Loucy (cell line): ENCODE data around the gene CACNA1C.

ENCODE experiments used
- H2AFZ ChIP-seq: fragments of 200-600 bp; sonication (generic); 2 replicates; pipeline ENCODE4 v1.6.0; 2016; ENCODE audit warnings: antibody characterized with exemption, mild to moderate bottlenecking, low read length, moderate library complexity
- H3F3A ChIP-seq: fragments of 200-600 bp; 2 replicates; pipeline ENCODE4 v1.6.0; 2016; ENCODE audit warnings: antibody characterized with exemption, low read depth, mild to moderate bottlenecking
- H3K27me3 ChIP-seq: fragments of 200-600 bp; sonication (generic); 2 replicates; pipeline ENCODE4 v1.6.1; 2014; ENCODE audit warnings: low read length, mild to moderate bottlenecking; ENCODE audit not compliant: insufficient read depth, poor library complexity, severe bottlenecking
- H3K36me3 ChIP-seq: fragments of 200-600 bp; sonication (generic); 2 replicates; pipeline ENCODE4 v1.6.1; 2016; ENCODE audit warnings: low read length; ENCODE audit not compliant: insufficient read depth
- H3K4me1 ChIP-seq: fragments of 200-600 bp; sonication (generic); 2 replicates; pipeline ENCODE4 v1.5.1; 2014; ENCODE audit warnings: low read length, mild to moderate bottlenecking; ENCODE audit not compliant: insufficient read depth, poor library complexity, severe bottlenecking
- H3K4me2 ChIP-seq: fragments of 200-600 bp; sonication (generic); 2 replicates; pipeline ENCODE4 v1.6.0; 2014; ENCODE audit warnings: antibody characterized with exemption, low read length, low read depth, mild to moderate bottlenecking; ENCODE audit not compliant: poor library complexity, severe bottlenecking
- H3K4me3 ChIP-seq: fragments of 200-600 bp; sonication (generic); 2 replicates; pipeline ENCODE4 v1.5.1; 2014; ENCODE audit warnings: low read length, mild to moderate bottlenecking, mixed read lengths; ENCODE audit not compliant: poor library complexity, severe bottlenecking
- H3K79me2 ChIP-seq: fragments of 200-600 bp; sonication (generic); 2 replicates; pipeline ENCODE4 v1.6.1; 2014; ENCODE audit warnings: low read length; ENCODE audit not compliant: insufficient read depth
- H3K9ac ChIP-seq: fragments of 200-600 bp; sonication (generic); 2 replicates; pipeline ENCODE4 v1.6.0; 2014; ENCODE audit warnings: mild to moderate bottlenecking, low read depth, low read length, moderate library complexity; ENCODE audit not compliant: poor library complexity, severe bottlenecking
- H3K9me2 ChIP-seq: fragments of 200-600 bp; sonication (generic); replicated peaks from 2 replicates; pipeline ENCODE4 v1.6.1; 2016; ENCODE audit warnings: low read depth, low read length, mixed read lengths
- H3K9me3 ChIP-seq: fragments of 200-600 bp; sonication (generic); 2 replicates; pipeline ENCODE4 v1.6.1; 2014; ENCODE audit warnings: mild to moderate bottlenecking, antibody characterized with exemption, low read length, low read depth; ENCODE audit not compliant: insufficient read depth
- H4K20me1 ChIP-seq: fragments of 200-600 bp; sonication (generic); 2 replicates; pipeline ENCODE4 v1.6.0; 2014; ENCODE audit warnings: antibody characterized with exemption, low read length, mild to moderate bottlenecking; ENCODE audit not compliant: insufficient read depth, poor library complexity, severe bottlenecking
- EZH2phosphoT487 ChIP-seq: fragments of 200-600 bp; IDR thresholded peaks from 2 replicates; pipeline ENCODE4 v1.6.1; 2018; ENCODE audit warnings: antibody characterized with exemption, mild to moderate bottlenecking, moderate library complexity, borderline replicate concordance
- TF ChIP-seq, protein P1 (sequence below): fragments of 200-600 bp; sonication (generic); conservative IDR thresholded peaks from 2 replicates; pipeline ENCODE4 v1.5.1; 2014; ENCODE audit warnings: mild to moderate bottlenecking, antibody characterized with exemption, low read length

Gene CACNA1C

DNA sequence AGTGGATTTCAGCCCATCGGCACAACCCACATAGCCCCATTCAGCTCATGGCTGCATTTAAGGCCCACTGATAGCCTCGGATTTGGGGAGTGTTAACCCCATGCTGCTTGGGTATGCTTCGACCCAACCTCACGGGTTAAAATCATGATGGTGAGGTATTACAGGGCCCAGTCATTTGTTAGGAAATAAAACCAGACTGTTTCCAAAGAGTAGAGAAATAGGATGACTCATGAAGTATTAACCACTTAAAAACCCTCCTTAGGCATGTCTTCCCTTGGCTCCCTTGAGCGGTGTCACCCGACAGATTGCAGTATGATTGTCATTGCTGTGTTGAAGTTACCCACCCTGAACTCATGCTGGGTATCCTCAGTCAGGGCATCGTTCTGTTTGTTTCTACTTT, 289.1 kb downstream of the CACNA1C start:
- no peak for TF ChIP-seq EZH2phosphoT487
- TF ChIP-seq, protein P1, sequence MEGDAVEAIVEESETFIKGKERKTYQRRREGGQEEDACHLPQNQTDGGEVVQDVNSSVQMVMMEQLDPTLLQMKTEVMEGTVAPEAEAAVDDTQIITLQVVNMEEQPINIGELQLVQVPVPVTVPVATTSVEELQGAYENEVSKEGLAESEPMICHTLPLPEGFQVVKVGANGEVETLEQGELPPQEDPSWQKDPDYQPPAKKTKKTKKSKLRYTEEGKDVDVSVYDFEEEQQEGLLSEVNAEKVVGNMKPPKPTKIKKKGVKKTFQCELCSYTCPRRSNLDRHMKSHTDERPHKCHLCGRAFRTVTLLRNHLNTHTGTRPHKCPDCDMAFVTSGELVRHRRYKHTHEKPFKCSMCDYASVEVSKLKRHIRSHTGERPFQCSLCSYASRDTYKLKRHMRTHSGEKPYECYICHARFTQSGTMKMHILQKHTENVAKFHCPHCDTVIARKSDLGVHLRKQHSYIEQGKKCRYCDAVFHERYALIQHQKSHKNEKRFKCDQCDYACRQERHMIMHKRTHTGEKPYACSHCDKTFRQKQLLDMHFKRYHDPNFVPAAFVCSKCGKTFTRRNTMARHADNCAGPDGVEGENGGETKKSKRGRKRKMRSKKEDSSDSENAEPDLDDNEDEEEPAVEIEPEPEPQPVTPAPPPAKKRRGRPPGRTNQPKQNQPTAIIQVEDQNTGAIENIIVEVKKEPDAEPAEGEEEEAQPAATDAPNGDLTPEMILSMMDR, result no peak
- H3K4me2 ChIP-seq, result no peak overlapping the region

DNA sequence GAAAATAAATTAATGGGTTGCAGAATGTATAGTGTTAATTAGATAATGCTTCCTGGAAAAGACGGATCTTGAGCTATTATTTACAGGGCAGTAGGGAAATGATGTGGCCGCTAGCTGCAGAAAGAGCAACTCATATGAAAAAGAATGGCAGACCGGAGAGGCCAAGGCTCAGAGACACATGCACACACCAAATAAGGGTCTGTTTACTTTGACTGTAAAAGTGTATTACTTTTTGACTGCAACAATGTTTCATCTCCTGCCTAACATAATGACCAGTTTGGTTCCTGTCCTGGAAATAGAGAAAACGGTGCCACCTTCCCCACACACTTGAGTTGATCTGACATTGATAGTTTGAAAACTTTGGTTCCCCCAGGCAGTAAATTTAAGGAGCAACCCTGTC, 290.9 kb downstream of the CACNA1C start:
- no peaks in the 10 kb centered on the region for H3F3A ChIP-seq
- H4K20me1 ChIP-seq, result no peaks in the 10 kb centered on the region
- H3K79me2 ChIP-seq, result no peaks in the 10 kb centered on the region
- no peaks in the 10 kb centered on the region for H3K36me3 ChIP-seq
- H3K9ac ChIP-seq, result no peak overlapping the region
- H3K4me3 ChIP-seq, result no peak overlapping the region
- no peaks in the 10 kb centered on the region for H3K9me3 ChIP-seq
- no peaks in the 10 kb centered on the region for H3K9me2 ChIP-seq
- no peaks in the 10 kb centered on the region for H3K27me3 ChIP-seq
- H2AFZ ChIP-seq, result no peak overlapping the region
- H3K4me2 ChIP-seq, result no peak overlapping the region
- no peaks in the 10 kb centered on the region for H3K4me1 ChIP-seq
- no peak for TF ChIP-seq EZH2phosphoT487
- TF ChIP-seq, protein P1, result no peak

More for the DNA sequence above, 289.1 kb downstream of the CACNA1C start:
- Histone ChIP-seq H3F3A (no peaks in the 10 kb centered on the region), H4K20me1 (no peaks in the 10 kb centered on the region), H3K27me3 (no peaks in the 10 kb centered on the region), H3K4me3 (no peak overlapping the region), H3K9me3 (no peaks in the 10 kb centered on the region), H3K4me1 (no peaks in the 10 kb centered on the region), H3K79me2 (no peaks in the 10 kb centered on the region), H2AFZ (no peak overlapping the region), H3K9me2 (no peaks in the 10 kb centered on the region), H3K9ac (no peak overlapping the region), H3K36me3 (no peaks in the 10 kb centered on the region)

DNA sequence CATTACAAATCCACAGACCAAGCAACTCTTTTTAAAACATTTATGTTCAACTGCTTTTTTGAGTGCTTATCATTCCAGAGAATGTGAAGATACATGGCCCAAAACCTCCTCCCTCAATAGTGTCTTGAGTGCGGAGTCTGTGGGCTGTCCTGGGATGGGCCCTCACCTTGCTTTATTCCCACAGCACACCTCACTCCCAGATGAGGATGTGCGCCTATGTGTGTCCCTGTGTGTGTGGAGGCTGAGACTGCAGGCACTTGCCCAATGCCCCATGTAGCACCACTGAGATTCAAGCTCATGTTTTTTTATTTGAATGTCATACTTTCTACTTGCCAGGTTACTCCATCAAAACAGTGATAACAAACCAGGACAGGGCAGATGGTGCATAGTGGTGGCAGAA, 291.7 kb downstream of the CACNA1C start:
- H3K4me1 ChIP-seq, result no peaks in the 10 kb centered on the region
- no peaks in the 10 kb centered on the region for H3K27me3 ChIP-seq
- no peak overlapping the region for H3K4me3 ChIP-seq
- no peak overlapping the region for H3K9ac ChIP-seq
- no peak overlapping the region for H3K4me2 ChIP-seq
- H3K9me2 ChIP-seq, result no peaks in the 10 kb centered on the region
- no peaks in the 10 kb centered on the region for H3K9me3 ChIP-seq
- H3K79me2 ChIP-seq, result no peaks in the 10 kb centered on the region
- H2AFZ ChIP-seq, result no peak overlapping the region
- no peaks in the 10 kb centered on the region for H4K20me1 ChIP-seq
- H3F3A ChIP-seq, result no peaks in the 10 kb centered on the region
- no peaks in the 10 kb centered on the region for H3K36me3 ChIP-seq
- TF ChIP-seq, protein P1, result no peak
- TF ChIP-seq EZH2phosphoT487, result no peak
